HepG2 (cell line): ENCODE results near the gene RAET1L. TPM values are rescaled to one million over a fixed set of nuclear protein-coding genes. Genes with fewer than 3 reads are reported as not detected.

Source experiments
- FIP1L1 ChIP-seq: fragments of 200-400 bp; formaldehyde crosslinking; IDR thresholded peaks from 2 replicates; pipeline ENCODE4 v1.6.1; 2018; ENCODE audit warnings: low read depth, mild to moderate bottlenecking, low read length, moderate library complexity, borderline replicate concordance; ENCODE audit not compliant: insufficient read depth
- FOSL2 ChIP-seq: sonication (generic); formaldehyde crosslinking; IDR thresholded peaks from 2 replicates; pipeline ENCODE4 v1.4.0; 2020; ENCODE audit warnings: missing genetic modification reagents
- KLF15 ChIP-seq: sonication (generic); formaldehyde crosslinking; IDR thresholded peaks from 2 replicates; pipeline ENCODE4 v1.8.1; 2023; ENCODE audit warnings: borderline replicate concordance, mild to moderate bottlenecking, inconsistent platforms, missing genetic modification reagents, mixed read lengths
- SMC3 ChIP-seq: IDR thresholded peaks from 2 replicates; pipeline ENCODE4 v1.6.1; 2011; ENCODE audit warnings: low read length, improper control_type of control experiment
- ZNF101 ChIP-seq: sonication (generic); formaldehyde crosslinking; IDR thresholded peaks from 2 replicates; pipeline ENCODE4 v1.4.0; 2020; ENCODE audit warnings: mild to moderate bottlenecking, low read depth, missing genetic modification reagents, borderline replicate concordance
- ZNF331 ChIP-seq: sonication (generic); formaldehyde crosslinking; IDR thresholded peaks from 2 replicates; pipeline ENCODE4 v1.4.0; 2020; ENCODE audit warnings: missing genetic modification reagents
- ZNF354B ChIP-seq: sonication (generic); formaldehyde crosslinking; IDR thresholded peaks from 2 replicates; pipeline ENCODE4 v1.8.0; 2022; ENCODE audit warnings: mild to moderate bottlenecking, missing genetic modification reagents
- ZNF570 ChIP-seq: sonication (generic); formaldehyde crosslinking; IDR thresholded peaks from 2 replicates; pipeline ENCODE4 v1.4.0; 2020; ENCODE audit warnings: mild to moderate bottlenecking, missing genetic modification reagents, borderline replicate concordance
- polyA plus RNA-seq, 8 experiments: library from polyadenylated mRNA; depleted of rRNA in 3 of 8; stranded (reverse) in 7 of 8; unstranded in 1 of 8; fragments of >200 nt; fragmentation: Illumina TruSeq in 4 of 8; extraction: Trizol in 4 of 8; gene quantifications; 2 replicates each; pipeline versions ENCODE4 v1.2.1 to v1.2.3, GENCODE V29; 2011 to 2016; ENCODE audit warnings: low read depth in 4 of 8, missing spikeins in 1 of 8, mixed read lengths in 1 of 8; ENCODE audit not compliant: insufficient read depth in 1 of 8
- total RNA-seq, 5 experiments: library from RNA; depleted of rRNA; stranded (reverse); fragments of >200 nt; fragmentation: Illumina TruSeq; extraction: Trizol; gene quantifications; 2 replicates each; pipeline ENCODE4 v1.2.3, GENCODE V29; 2016; ENCODE audit warnings: low read depth in 1 of 5
- TF ChIP-seq, protein P1 (sequence below): sonication (generic); formaldehyde crosslinking; IDR thresholded peaks from 2 replicates; pipeline ENCODE4 v1.4.0; 2020; ENCODE audit warnings: missing genetic modification reagents
- TF ChIP-seq, protein P2 (sequence below): sonication (generic); formaldehyde crosslinking; IDR thresholded peaks from 2 replicates; pipeline ENCODE4 v1.5.0; 2020; ENCODE audit warnings: mild to moderate bottlenecking, low read depth, missing genetic modification reagents, borderline replicate concordance
- TF ChIP-seq, protein P3 (sequence below): sonication (generic); formaldehyde crosslinking; IDR thresholded peaks from 2 replicates; pipeline ENCODE4 v1.5.0; 2020; ENCODE audit warnings: missing genetic modification reagents

Gene RAET1L
- total and polyA plus RNA-seq, 2 of the 13 experiments (the other 11 are each of a cell fraction or from before 2014, with no cell fraction given), result not detected

DNA sequence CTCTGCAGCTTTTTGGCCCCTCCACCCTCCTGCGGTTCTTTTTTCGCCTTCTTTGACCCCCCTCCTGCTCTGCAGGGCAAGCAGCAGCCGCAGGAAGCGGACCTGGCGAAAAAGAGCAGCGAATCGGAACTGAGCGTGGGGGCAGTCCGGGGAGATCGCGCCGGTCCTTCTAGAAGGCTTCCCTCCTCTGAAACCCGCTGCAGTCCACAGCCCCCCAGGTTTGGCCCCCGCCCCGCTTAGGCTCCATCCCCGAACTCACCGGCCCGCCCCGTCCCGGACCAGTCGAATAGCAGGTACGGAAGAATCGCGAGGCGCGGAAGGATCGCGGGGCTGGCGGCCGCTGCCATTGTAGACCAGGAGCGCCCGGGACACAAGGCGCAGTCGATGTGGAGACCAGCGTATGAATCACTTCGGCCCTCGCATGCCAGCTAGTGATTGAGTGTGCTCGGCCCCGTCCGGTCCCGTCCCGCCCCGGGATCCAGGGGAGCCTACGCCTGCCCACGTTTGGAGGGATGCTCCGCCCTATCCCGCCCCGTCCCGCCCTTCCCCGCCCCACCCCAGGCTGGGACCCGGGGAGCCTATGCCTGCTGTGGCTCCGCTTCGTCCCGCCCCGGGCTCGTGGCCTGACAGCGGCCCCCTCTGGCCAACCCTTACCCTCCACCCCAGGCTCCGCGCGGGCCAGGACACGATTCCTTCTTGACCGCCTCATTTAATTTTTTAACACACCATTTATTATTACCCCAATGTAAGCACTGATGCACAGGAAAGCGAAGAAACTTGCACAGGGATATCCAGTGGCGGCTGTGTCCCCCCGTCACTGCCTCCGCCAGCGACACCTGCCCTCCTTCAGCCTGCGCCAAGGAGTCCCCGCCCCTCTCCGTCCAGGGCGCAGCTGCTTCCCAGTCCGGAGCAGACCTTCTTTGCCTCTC, 43.7 kb upstream of the RAET1L start, which contains the start of gene ULBP3 (continued):
- TF ChIP-seq, protein P1, sequence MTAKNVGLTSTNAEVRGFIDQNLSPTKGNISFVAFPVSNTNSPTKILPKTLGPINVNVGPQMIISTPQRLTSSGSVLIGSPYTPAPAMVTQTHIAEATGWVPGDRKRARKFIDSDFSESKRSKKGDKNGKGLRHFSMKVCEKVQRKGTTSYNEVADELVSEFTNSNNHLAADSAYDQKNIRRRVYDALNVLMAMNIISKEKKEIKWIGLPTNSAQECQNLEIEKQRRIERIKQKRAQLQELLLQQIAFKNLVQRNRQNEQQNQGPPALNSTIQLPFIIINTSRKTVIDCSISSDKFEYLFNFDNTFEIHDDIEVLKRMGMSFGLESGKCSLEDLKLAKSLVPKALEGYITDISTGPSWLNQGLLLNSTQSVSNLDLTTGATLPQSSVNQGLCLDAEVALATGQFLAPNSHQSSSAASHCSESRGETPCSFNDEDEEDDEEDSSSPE (CRISPR knock-in tag), result 0 out of 2 replicates have a peak, but pooled peaks have one; percentile 20
- TF ChIP-seq, protein P2, sequence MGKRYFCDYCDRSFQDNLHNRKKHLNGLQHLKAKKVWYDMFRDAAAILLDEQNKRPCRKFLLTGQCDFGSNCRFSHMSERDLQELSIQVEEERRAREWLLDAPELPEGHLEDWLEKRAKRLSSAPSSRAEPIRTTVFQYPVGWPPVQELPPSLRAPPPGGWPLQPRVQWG (CRISPR knock-in tag), result no peak
- TF ChIP-seq FIP1L1 (no peak), ZNF331 (CRISPR knock-in tag) (no peak), SMC3 (no peak), ZNF570 (no peak), FOSL2 (CRISPR knock-in tag) (peak; percentile 62), ZNF101 (CRISPR knock-in tag) (no peak), KLF15 (CRISPR knock-in tag) (no peak), ZNF354B (no peak)
- TF ChIP-seq, protein P3, sequence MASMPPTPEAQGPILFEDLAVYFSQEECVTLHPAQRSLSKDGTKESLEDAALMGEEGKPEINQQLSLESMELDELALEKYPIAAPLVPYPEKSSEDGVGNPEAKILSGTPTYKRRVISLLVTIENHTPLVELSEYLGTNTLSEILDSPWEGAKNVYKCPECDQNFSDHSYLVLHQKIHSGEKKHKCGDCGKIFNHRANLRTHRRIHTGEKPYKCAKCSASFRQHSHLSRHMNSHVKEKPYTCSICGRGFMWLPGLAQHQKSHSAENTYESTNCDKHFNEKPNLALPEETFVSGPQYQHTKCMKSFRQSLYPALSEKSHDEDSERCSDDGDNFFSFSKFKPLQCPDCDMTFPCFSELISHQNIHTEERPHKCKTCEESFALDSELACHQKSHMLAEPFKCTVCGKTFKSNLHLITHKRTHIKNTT, result no peak
